Measurements from ENCODE around the gene CDRT15L2.
"Not testable (repeated sequence)": the region's sequence is repeated elsewhere in the genome, so short reads cannot be mapped to it uniquely, and the experiment has no call there.

Gene CDRT15L2

GRCh38 chr17:20579424-20579823 lies at the start of gene CDRT15L2:
CDRT15L2 (plus strand) TSS chr17:20579724; CDS start chr17:20579744, 20 bp downstream.
- not testable (repeated sequence) for DNase-seq (ENCODE audit: low spot score); FAIRE-seq

GRCh38 chr17:20530104-20530503 lies 49.4 kb upstream of the CDRT15L2 start:
- FAIRE-seq; DNase-seq (ENCODE audit: low spot score): not testable (repeated sequence)

GRCh38 chr17:20532544-20533090 lies 46.9 kb upstream of the CDRT15L2 start:
- not testable (repeated sequence) for DNase-seq (ENCODE audit: low spot score)
- peak; percentile 95 for FAIRE-seq

GRCh38 chr17:20533206-20533605 lies 46.3 kb upstream of the CDRT15L2 start:
- not testable (repeated sequence) for FAIRE-seq

GRCh38 chr17:20534711-20535550 lies 44.6 kb upstream of the CDRT15L2 start:
- FAIRE-seq; DNase-seq (ENCODE audit: low spot score): not testable (repeated sequence)

More at GRCh38 chr17:20533206-20533605, 46.3 kb upstream of the CDRT15L2 start:
- not testable (repeated sequence) for DNase-seq (ENCODE audit: low spot score)

- DNase-seq (ENCODE audit: low spot score); FAIRE-seq: not testable (repeated sequence)
Observed at GRCh38 chr17:20540414-20540813, 39.1 kb upstream of the CDRT15L2 start.

GRCh38 chr17:20540865-20541264 lies 38.7 kb upstream of the CDRT15L2 start:
- FAIRE-seq, result not testable (repeated sequence)

GRCh38 chr17:20541853-20542546 lies 37.5 kb upstream of the CDRT15L2 start:
- DNase-seq (ENCODE audit: low spot score); FAIRE-seq: not testable (repeated sequence)

More at GRCh38 chr17:20540865-20541264, 38.7 kb upstream of the CDRT15L2 start:
- DNase-seq (ENCODE audit: low spot score), result not testable (repeated sequence)

GRCh38 chr17:20547923-20548322 lies 31.6 kb upstream of the CDRT15L2 start:
- not testable (repeated sequence) for FAIRE-seq; DNase-seq (ENCODE audit: low spot score)

- not testable (repeated sequence) for DNase-seq (ENCODE audit: low spot score)
Observed at GRCh38 chr17:20552920-20553319, 26.6 kb upstream of the CDRT15L2 start.

GRCh38 chr17:20554728-20555127 lies 24.8 kb upstream of the CDRT15L2 start:
- FAIRE-seq; DNase-seq (ENCODE audit: low spot score): not testable (repeated sequence)

More at GRCh38 chr17:20552920-20553319, 26.6 kb upstream of the CDRT15L2 start:
- not testable (repeated sequence) for FAIRE-seq

GRCh38 chr17:20555135-20556010 lies 24.2 kb upstream of the CDRT15L2 start:
- FAIRE-seq; DNase-seq (ENCODE audit: low spot score): not testable (repeated sequence)

GRCh38 chr17:20558096-20558495 lies 21.4 kb upstream of the CDRT15L2 start:
- not testable (repeated sequence) for FAIRE-seq; DNase-seq (ENCODE audit: low spot score)

GRCh38 chr17:20559018-20559417 lies 20.5 kb upstream of the CDRT15L2 start:
- not testable (repeated sequence) for FAIRE-seq; DNase-seq (ENCODE audit: low spot score)

- FAIRE-seq, result no peak
- DNase-seq (ENCODE audit: low spot score), result no peak
Observed at GRCh38 chr17:20562587-20562986, 16.9 kb upstream of the CDRT15L2 start.

- DNase-seq (ENCODE audit: low spot score); FAIRE-seq: not testable (repeated sequence)
Observed at GRCh38 chr17:20565245-20565644, 14.3 kb upstream of the CDRT15L2 start.

- no peak for FAIRE-seq
Observed at GRCh38 chr17:20565711-20566110, 13.8 kb upstream of the CDRT15L2 start.

GRCh38 chr17:20566736-20567135 lies 12.8 kb upstream of the CDRT15L2 start:
- FAIRE-seq; DNase-seq (ENCODE audit: low spot score): not testable (repeated sequence)

More at GRCh38 chr17:20565711-20566110, 13.8 kb upstream of the CDRT15L2 start:
- no peak for DNase-seq (ENCODE audit: low spot score)

GRCh38 chr17:20567421-20567820 lies 12.1 kb upstream of the CDRT15L2 start:
- DNase-seq (ENCODE audit: low spot score); FAIRE-seq: not testable (repeated sequence)

- DNase-seq (ENCODE audit: low spot score); FAIRE-seq: not testable (repeated sequence)
Observed at GRCh38 chr17:20568604-20569003, 10.9 kb upstream of the CDRT15L2 start.
